SKM-1 treated with dmso at 0.1 percent for 144 hours (cell line): ENCODE measurements around the gene DPCD.

ENCODE experiments used
- DNase-seq: peaks from one replicate; lab custom pipeline; 2025; ENCODE audit not compliant: unreplicated experiment; lab: John Stamatoyannopoulos, UW

DPCD gene

DNA sequence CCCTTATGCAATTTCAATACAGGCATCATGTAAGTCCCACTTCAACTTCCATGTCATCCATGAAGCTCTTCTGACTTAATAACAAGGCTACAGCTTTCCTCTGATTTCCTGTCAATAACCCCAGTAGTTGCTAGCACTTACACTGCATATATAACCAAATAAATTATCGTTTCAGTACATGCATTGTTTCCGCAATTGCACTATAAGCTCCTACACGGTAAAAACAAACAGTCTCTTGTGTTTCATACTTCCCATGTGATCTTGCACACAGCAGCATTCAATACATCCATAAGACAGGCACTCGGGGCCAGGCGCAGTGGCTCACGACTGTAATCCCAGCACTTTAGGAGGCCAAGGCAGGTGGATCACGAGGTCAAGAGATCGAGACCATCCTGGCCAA, 65.4 kb downstream of the DPCD start:
- no peak for DNase-seq

DNA sequence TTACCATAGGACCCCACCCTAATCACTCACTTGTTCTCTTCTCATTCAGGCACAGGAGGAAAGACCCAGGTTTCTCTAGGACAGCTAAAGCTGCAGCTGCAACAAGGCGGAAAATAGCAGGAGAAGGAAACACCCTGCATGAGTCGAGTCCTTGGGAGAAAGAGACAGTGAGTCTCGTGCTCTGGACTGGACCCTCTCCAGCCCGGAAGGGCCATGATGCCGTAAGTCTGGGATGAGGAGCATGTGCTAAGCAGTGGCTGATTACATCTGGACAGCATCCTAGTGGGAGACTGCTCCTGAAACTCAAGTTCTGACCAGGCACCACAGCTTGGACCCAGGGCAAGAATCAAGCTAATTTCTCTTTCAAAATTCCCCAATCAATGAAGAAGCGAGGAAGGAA, 67.4 kb downstream of the DPCD start:
- DNase-seq, result no peak

DNA sequence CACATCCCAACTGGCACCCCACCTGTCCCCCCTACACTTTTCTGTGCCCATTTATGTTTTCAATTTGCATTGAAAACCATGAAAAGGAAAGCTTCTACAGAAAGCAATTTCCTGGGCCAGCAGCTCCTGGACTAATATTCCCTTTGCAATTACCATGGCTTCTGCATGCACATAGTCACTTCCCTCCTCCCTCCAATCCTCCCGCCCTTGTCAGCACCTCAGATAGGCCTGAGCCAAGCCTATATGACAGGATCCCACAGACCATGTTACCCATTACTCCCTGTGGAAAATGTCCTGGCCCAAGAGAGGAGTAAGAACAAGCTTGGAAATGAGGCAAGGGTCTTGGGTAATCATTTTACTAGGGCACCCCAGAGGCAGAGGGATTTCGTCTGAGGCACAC, 68.8 kb downstream of the DPCD start:
- no peak for DNase-seq

DNA sequence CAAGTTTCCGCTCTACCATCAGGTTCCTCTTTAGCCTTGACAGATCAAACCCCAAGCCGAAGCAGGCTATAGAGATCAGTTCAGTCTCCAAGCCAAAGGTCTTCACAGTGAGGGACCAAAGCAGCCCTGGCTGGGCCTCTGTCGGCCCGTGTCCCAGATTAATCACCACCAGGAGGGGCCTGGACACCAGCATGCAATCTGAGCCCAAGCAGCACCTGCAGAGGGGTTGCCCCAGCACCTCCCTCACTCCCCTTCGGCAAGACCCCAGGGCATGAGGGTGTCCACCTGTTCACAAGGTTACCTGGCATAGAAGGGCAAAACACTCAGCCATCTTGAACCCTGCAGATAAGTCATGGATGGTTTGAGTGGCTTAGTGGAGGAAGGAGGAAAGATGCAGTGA, 70.9 kb downstream of the DPCD start:
- no peak for DNase-seq
